ENCODE data around the gene COL15A1. TPM values are rescaled to one million over a fixed set of nuclear protein-coding genes. Genes with fewer than 3 reads are reported as not detected.

The COL15A1 gene
- total RNA-seq, 1 experiment from 2014 or later: not detected

GRCh38 chr9:99085949-99086948, 142.5 kb downstream of the COL15A1 start:
- Histone ChIP-seq H2BK120ac (ENCODE audit: low read depth, low read length, poor library complexity, severe bottlenecking) (no peak overlapping the region), H3K18ac (ENCODE audit: insufficient read length, low read depth, low read length) (no peak overlapping the region), H2AFZ (ENCODE audit: low read length) (no peak overlapping the region), H3T11ph (ENCODE audit: low read length) (no peak overlapping the region), H4K5ac (ENCODE audit: insufficient read length, low read depth, low read length) (no peak overlapping the region), H3K79me1 (ENCODE audit: insufficient read depth, low read depth, low read length, poor library complexity, severe bottlenecking) (no peaks in the 10 kb centered on the region), H2BK20ac (ENCODE audit: low read depth, low read length, poor library complexity, severe bottlenecking) (no peak overlapping the region), H3K14ac (ENCODE audit: insufficient read depth, low read length) (no peak overlapping the region), H2AK5ac (ENCODE audit: insufficient read length, low read length) (no peak overlapping the region), H3K9me3 (ENCODE audit: control insufficient read depth, low read depth, low read length) (peaks cover 8% of the 10 kb centered on the region), H2BK15ac (ENCODE audit: low read depth, low read length) (no peak overlapping the region), H4K20me1 (ENCODE audit: control insufficient read depth, insufficient read depth, insufficient read length) (no peaks in the 10 kb centered on the region), H3K4me1 (ENCODE audit: insufficient read depth, low read length) (peaks cover 3% of the 10 kb centered on the region; the same call in 1 of the 2 replicates), H4K8ac (replicated peaks; ENCODE audit: insufficient read length, low read depth, low read length) (no peak overlapping the region), H3K4me2 (ENCODE audit: insufficient read depth, insufficient read length, low read length) (no peak overlapping the region), H3K4ac (ENCODE audit: low read depth, low read length) (no peak overlapping the region), H3K23me2 (ENCODE audit: insufficient read length, low read depth, low read length, poor library complexity, severe bottlenecking) (no peaks in the 10 kb centered on the region), H3K27me3 (ENCODE audit: insufficient read depth, low read length) (no peaks in the 10 kb centered on the region), H2BK12ac (ENCODE audit: insufficient read length, low read depth, low read length) (no peak overlapping the region), H3K79me2 (ENCODE audit: insufficient read depth, low read length) (no peaks in the 10 kb centered on the region), H3K27ac (ENCODE audit: insufficient read length, low read depth, low read length) (no peak overlapping the region), H2BK5ac (ENCODE audit: insufficient read length, low read length) (no peak overlapping the region), H3K56ac (ENCODE audit: insufficient read length, low read depth, low read length) (no peak overlapping the region), H3K23ac (ENCODE audit: insufficient read length, low read depth, low read length) (no peak overlapping the region), H4K91ac (ENCODE audit: insufficient read length, low read depth, low read length) (no peak overlapping the region), H3K9ac (ENCODE audit: extremely low read depth, insufficient read length, low read length) (no peak overlapping the region)
- Mint-ChIP-seq H3K4me3 (no peak overlapping the region), H3K9me3 (peaks cover 15 to 22% of the 10 kb centered on the region in 2 experiments), H3K27ac (no peak overlapping the region; a peak in 1 of 7 replicates), H3K4me1 (peaks cover 0 to 6% of the 10 kb centered on the region in 2 experiments; a peak in 2 of 4 replicates), H3K27me3 (ENCODE audit: low read depth) (peaks cover 3% of the 10 kb centered on the region), H3K36me3 (ENCODE audit: insufficient read depth in 1 of 3, low read depth in 3 of 3) (peaks cover 2 to 5% (median 5%) of the 10 kb centered on the region in 3 experiments; a peak in 5 of 7 replicates)
- no CpG with 5 or more reads among the region's 12 CpGs for WGBS (ENCODE audit: extremely low coverage, insufficient read length, low lambda C conversion rate)
- TF ChIP-seq CTCF (conservative IDR thresholded peaks at IDR 0.05): no peak
- no peak for DNase-seq
